H1 (cell line): ENCODE results near the gene PACSIN1.

Source experiments
- BRCA1 ChIP-seq: IDR thresholded peaks from 2 replicates; pipeline ENCODE4 v1.6.1; 2012; ENCODE audit warnings: low read depth, low read length, improper control_type of control experiment
- CREB1 ChIP-seq: IDR thresholded peaks from 2 replicates; pipeline ENCODE4 v1.6.1; 2012; ENCODE audit warnings: inconsistent platforms
- CTCF ChIP-seq, 3 experiments: IDR thresholded peaks; 1 replicate in 2 of 3; 2 replicates in 1 of 3; pipeline versions ENCODE4 v1.5.1 to v1.6.1; 2011; ENCODE audit warnings: low read length in 3 of 3, mild to moderate bottlenecking in 3 of 3, inconsistent platforms in 2 of 3, low read depth in 1 of 3, moderate library complexity in 1 of 3; ENCODE audit not compliant: insufficient read depth in 1 of 3; ENCODE audit errors: control extremely low read depth in 1 of 3
- GABPA ChIP-seq: IDR thresholded peaks from 2 replicates; pipeline ENCODE4 v1.6.1; 2011; ENCODE audit warnings: mild to moderate bottlenecking, low read length, moderate library complexity, borderline replicate concordance; ENCODE audit not compliant: insufficient read depth
- MAX ChIP-seq: IDR thresholded peaks from 2 replicates; pipeline ENCODE4 v1.6.1; 2012; ENCODE audit warnings: inconsistent platforms
- POLR2A ChIP-seq, 2 experiments: IDR thresholded peaks; 1 replicate in 1 of 2; 2 replicates in 1 of 2; pipeline ENCODE4 v1.6.1; 2011; ENCODE audit warnings: low read depth in 2 of 2, low read length in 2 of 2, mild to moderate bottlenecking in 2 of 2; ENCODE audit errors: control extremely low read depth in 1 of 2
- POLR2AphosphoS5 ChIP-seq: IDR thresholded peaks from 2 replicates; pipeline ENCODE4 v1.6.1; 2011; ENCODE audit warnings: low read depth, low read length
- RAD21 ChIP-seq, 2 experiments: IDR thresholded peaks in 1 of 2; conservative IDR thresholded peaks in 1 of 2; 2 replicates each; pipeline ENCODE4 v1.6.1; 2011; ENCODE audit warnings: low read depth in 2 of 2, low read length in 2 of 2, improper control_type of control experiment in 1 of 2, inconsistent platforms in 1 of 2, mild to moderate bottlenecking in 1 of 2, moderate library complexity in 1 of 2
- RFX5 ChIP-seq: IDR thresholded peaks from 2 replicates; pipeline ENCODE4 v1.6.1; 2011; ENCODE audit warnings: low read depth, low read length, improper control_type of control experiment, borderline replicate concordance
- SAP30 ChIP-seq: fragments of 300-600 bp; sonication (generic); IDR thresholded peaks from 2 replicates; pipeline ENCODE4 v1.7.1; 2012; ENCODE audit warnings: low read length, moderate library complexity, mild to moderate bottlenecking, inconsistent platforms; ENCODE audit not compliant: insufficient read depth, insufficient replicate concordance
- SIN3A ChIP-seq, 2 experiments: IDR thresholded peaks in 1 of 2; conservative IDR thresholded peaks in 1 of 2; 2 replicates each; pipeline ENCODE4 v1.6.1; 2011 to 2012; ENCODE audit warnings: low read length in 2 of 2, improper control_type of control experiment in 1 of 2, low read depth in 1 of 2, mild to moderate bottlenecking in 1 of 2
- TEAD4 ChIP-seq: IDR thresholded peaks from 2 replicates; pipeline ENCODE4 v1.6.1; 2012; ENCODE audit warnings: low read depth, low read length, inconsistent platforms, mixed read lengths
- ZNF274 ChIP-seq: IDR thresholded peaks from 2 replicates; pipeline ENCODE4 v1.7.0; 2012; ENCODE audit warnings: low read length, borderline replicate concordance; ENCODE audit errors: extremely low read depth

GRCh38 chr6:34575326-34575725 lies 109.5 kb downstream of the PACSIN1 start:
- TF ChIP-seq TEAD4 (no peak), ZNF274 (no peak), RFX5 (no peak), BRCA1 (no peak), POLR2AphosphoS5 (no peak), SIN3A (conservative IDR thresholded peaks at IDR 0.05 in 1 of 2, IDR thresholded peaks at IDR 0.05 in 1 of 2; ENCODE audit: low read depth in 1 of 2, low read length in 2 of 2) (no peak), MAX (no peak), RAD21 (IDR thresholded peaks at IDR 0.05 in 1 of 2, conservative IDR thresholded peaks at IDR 0.05 in 1 of 2; ENCODE audit: low read depth in 2 of 2, low read length in 2 of 2) (peak; percentile 33 to 49; a peak in 2 of 4 replicates), GABPA (no peak), SAP30 (no peak), POLR2A (IDR thresholded peaks at IDR 0.05; ENCODE audit: control extremely low read depth in 1 of 2, low read depth in 2 of 2, low read length in 2 of 2) (no peak), CTCF (IDR thresholded peaks at IDR 0.05; ENCODE audit: control extremely low read depth in 1 of 3, insufficient read depth in 1 of 3, low read depth in 1 of 3, low read length in 3 of 3) (peak in 2 of 3 experiments; percentile 19 to 29; a peak in 2 of 4 replicates), CREB1 (no peak)
